HG03159 (cell line): ENCODE measurements around the gene SLC22A17.
A peak's percentile ranks its signal among the peaks of the same experiment; 100 is the strongest.
"Not testable (repeated sequence)": the region's sequence is repeated elsewhere in the genome, so short reads cannot be mapped to it uniquely, and the experiment has no call there.

Source experiments
- ATAC-seq: cut with Tn5 transposase; IDR thresholded peaks from one replicate; pipeline ENCODE4 v1.9.1; 2021; ENCODE audit warnings: mild to moderate bottlenecking, moderate library complexity; ENCODE audit not compliant: unreplicated experiment

SLC22A17 gene

GRCh38 chr14:23346693-23347405 is 5.8 kb downstream of the SLC22A17 start:
- no peak for ATAC-seq

GRCh38 chr14:23345987-23346692 is 6.5 kb downstream of the SLC22A17 start:
- no peak for ATAC-seq

- no peak for ATAC-seq
Measured at GRCh38 chr14:23344481-23344880, 8.2 kb downstream of the SLC22A17 start.

DNA sequence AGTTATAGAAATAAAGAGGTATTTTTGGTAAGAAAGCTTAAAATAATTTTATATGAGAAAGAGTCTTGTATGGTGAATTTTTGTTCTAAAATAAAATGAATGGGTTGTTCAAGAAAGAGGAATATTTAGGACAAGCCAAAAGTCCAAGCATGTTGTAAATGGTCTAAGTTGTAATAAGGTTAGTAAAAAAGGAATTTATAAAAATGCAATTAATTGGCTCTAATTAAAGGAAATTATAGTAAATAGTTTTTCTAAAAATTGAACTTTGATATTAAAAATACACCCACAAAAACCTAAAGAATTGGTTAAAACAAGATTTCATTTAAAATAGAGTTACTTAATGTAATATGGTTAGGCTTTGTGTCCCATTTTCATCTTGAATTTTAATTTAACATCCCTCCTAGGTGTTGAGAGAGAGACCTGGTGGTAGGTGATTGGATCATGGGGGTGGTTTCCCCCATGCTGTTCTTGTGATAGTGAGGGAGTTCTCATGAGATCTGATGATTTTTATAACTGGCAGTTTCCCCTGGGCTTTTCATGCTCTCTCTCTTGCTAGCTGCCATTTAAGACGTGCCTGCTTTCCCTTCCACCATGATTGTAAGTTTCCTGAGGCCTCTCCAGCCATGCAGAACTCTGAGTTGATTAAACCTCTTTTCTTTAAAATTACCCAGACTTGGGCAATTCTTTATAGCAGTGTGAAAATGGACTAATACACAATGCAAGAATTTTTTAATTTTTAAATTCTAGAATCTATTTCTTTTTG is 13.0 kb downstream of the SLC22A17 start:
- ATAC-seq = no peak

DNA sequence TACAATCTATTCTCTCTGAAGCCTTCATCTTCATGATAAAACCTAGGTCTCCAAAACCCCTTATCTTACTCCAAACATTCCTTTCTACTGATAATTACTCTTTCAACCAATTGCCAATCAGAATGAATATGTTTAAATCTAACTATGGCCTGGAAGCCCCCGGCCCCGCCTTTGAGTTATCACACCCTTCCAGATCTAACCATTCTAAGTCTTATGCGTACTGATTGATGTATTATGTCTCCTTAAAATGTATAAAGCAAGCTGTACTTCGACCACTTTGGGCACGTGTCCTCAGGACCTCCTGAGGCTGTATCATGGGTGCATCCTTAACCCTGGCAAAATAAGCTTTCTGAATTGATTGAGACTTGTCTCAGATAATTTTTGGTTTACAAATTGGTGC is 17.1 kb downstream of the SLC22A17 start:
- no peak for ATAC-seq

DNA sequence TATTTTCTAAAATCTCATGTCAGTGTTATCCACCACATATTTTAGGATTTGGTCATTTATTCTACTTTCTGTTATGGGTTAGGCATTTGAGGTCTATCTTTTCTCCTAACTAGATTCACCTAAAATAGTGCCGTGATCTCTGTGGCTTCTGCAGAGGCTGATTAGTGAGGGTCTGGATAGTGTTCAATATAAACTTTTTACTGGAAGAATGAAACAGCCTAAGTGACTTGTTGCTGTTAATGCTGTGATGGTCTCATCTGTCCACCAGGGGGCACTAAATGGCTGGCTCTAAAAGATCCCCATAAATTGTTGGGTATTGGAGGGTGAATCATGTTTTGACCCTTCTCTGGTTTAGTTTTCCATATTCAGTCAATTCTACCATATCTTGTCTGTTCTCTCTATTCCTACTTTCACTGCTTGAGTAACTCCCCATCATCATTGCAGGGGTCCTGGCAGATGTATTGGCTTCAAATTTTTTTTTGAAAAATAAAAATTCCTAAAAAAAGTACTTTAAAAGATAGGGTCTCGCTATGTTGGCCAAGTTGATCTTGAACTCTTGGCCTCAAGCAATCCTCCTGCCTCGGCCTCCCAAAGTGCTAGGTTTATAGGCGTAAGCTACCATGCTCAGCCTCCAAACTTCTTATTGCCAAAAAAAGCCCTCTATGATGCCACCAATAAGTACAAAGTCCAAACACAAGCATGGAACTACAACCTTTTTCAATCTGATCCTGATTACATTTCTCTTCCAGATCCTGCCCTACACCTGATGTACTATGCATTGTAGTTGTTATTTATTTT is 24.5 kb downstream of the SLC22A17 start:
- ATAC-seq = no peak

DNA sequence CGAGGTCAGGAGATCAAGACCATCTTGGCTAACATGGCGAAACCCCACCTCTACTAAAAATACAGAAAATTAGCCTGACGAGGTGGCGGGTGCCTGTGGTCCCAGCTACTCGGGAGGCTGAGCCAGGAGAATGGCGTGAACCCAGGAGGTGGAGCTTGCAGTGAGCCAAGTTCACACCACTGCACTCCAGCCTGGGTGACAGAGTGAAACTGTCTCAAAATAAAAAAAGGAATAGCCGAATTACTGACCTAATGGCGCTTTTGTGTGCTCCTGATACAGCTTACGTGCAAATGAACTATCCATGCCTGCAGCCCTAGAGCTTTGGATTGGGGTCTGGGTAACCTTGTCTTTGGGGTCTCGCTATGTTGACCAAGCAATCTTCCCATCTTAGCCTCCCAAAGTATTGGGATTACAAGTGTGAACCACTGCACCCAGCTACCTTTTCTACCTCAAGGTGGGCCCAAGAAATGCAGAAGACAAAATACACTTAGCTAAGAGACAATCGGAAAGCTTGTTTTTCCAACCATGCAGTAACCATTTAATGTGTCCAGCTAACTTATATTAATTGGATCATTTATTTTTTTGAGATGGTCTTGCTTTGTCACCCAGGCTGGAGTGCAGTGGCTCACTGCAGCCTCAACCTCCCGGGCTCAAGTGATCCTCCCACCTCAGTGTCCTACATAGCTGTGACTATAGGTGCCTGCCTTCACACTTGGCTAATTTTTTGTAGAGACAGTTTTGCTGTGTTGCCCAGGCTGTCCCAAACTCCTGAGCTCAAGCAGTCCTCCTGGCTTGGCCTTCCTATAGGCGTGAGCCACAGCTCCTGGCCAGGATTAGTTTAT is 26.0 kb downstream of the SLC22A17 start:
- ATAC-seq = no peak

- not testable (repeated sequence) for ATAC-seq
Measured at GRCh38 chr14:23325746-23326145, 26.9 kb downstream of the SLC22A17 start.

GRCh38 chr14:23324993-23325392 is 27.7 kb downstream of the SLC22A17 start:
- ATAC-seq = no peak

GRCh38 chr14:23324455-23324846 is 28.2 kb downstream of the SLC22A17 start:
- no peak for ATAC-seq

DNA sequence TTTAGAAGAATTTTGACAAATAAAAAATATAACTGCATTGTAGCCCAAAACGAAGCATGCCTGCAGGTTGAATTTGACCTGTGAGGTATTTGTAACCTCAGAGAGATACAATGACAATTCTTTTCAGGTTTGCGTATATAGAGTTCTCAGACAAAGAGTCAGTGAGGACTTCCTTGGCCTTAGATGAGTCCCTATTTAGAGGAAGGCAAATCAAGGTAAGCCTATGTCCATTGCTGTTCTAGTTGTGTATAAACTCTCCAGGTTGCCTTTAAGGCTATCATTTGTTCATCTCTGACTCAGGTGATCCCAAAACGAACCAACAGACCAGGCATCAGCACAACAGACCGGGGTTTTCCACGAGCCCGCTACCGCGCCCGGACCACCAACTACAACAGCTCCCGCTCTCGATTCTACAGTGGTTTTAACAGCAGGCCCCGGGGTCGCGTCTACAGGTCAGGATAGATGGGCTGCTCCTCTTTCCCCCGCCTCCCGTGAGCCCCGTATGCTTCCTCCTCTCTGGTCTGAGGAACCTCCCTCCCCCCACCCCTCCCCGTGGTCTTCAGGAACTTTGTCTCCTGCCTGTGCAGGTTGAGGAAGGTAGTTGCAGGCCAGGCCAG is 28.7 kb downstream of the SLC22A17 start:
- ATAC-seq = no peak

DNA sequence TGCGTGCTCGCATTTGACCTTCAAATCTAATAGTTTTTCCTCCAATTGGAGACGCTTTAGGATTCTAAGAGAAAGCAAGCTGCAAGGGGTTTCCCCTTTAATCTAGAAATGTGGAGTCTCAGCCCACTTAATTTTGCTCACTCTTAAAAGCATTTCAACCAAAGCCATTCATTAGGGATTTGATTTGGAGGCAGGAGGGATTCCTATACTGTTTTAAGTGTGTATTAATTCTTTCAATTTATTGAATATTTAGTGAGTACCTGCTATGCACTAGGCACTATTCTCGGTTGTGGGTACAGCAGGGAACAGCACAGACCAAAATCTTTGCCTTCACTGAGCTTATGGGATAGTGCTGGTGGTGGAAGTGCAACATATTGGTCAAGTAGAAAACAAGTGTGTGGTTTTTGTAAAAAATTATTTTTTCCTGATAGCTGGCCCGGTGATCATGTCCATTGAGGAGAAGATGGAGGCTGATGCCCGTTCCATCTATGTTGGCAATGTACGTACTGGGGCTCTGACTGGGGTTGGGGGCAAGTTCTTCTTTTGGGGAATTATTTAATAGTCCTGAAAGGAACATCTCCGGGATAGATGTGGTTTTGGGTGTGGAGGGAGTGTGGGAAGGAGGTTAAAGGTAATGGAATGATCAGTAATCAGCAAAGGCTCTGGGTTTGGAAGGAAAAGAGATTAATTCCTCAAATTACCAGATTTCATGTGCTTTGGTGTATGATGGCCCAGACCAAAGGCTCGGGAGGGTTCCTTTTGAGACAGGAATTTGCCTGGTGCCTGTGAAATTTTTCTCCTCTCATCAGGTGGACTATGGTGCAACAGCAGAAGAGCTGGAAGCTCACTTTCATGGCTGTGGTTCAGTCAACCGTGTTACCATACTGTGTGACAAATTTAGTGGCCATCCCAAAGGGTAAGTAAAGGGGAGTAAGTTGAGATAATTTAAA is 29.8 kb downstream of the SLC22A17 start:
- no peak for ATAC-seq

- ATAC-seq = peak; percentile 6
Measured at GRCh38 chr14:23321572-23322547, 30.8 kb downstream of the SLC22A17 start.

- peak; percentile 90 for ATAC-seq
Measured at GRCh38 chr14:23320584-23321571, 31.8 kb downstream of the SLC22A17 start, which contains the start of gene PABPN1. TSS of gene PABPN1 (plus strand) at chr14:23321457. CDS start at chr14:23321470, 13 bp downstream.

- ATAC-seq = no peak
Measured at GRCh38 chr14:23319746-23320583, 32.7 kb downstream of the SLC22A17 start.
